Neutrophil (primary cell): ENCODE results near the gene SLC15A2.

Source experiments
- H3K27ac ChIP-seq: fragments of 200-600 bp; sonication (generic); 2 replicates; pipeline ENCODE4 v1.5.1; 2016; ENCODE audit warnings: mild to moderate bottlenecking, moderate library complexity
- H3K27me3 ChIP-seq: fragments of 200-600 bp; sonication (generic); 2 replicates; pipeline ENCODE4 v1.6.0; 2016; ENCODE audit warnings: mild to moderate bottlenecking
- H3K36me3 ChIP-seq: fragments of 200-600 bp; sonication (generic); 2 replicates; pipeline ENCODE4 v1.5.1; 2017
- H3K4me1 ChIP-seq, 2 experiments: fragments of 200-600 bp in 1 of 2; sonication (generic) in 1 of 2; 1 replicate in 1 of 2; 2 replicates in 1 of 2; pipeline versions ENCODE4 v1.5.1 to v1.6.1; 2013 to 2016; ENCODE audit warnings: low read depth in 1 of 2, low read length in 1 of 2, mild to moderate bottlenecking in 1 of 2, moderate library complexity in 1 of 2; ENCODE audit not compliant: control insufficient read depth in 1 of 2, insufficient read depth in 1 of 2
- H3K4me3 ChIP-seq, 2 experiments: fragments of 200-600 bp in 1 of 2; sonication (generic) in 1 of 2; 1 replicate in 1 of 2; 2 replicates in 1 of 2; pipeline ENCODE4 v1.5.1; 2013 to 2016; ENCODE audit warnings: low read depth in 1 of 2, low read length in 1 of 2, mild to moderate bottlenecking in 1 of 2, moderate library complexity in 1 of 2
- H3K9me3 ChIP-seq: fragments of 200-600 bp; sonication (generic); 2 replicates; pipeline ENCODE4 v1.5.1; 2016
- TF ChIP-seq, protein P1 (sequence below): fragments of 200-600 bp; sonication (generic); IDR thresholded peaks from 2 replicates; pipeline ENCODE4 v1.5.1; 2016; ENCODE audit warnings: antibody characterized with exemption

The SLC15A2 gene

DNA sequence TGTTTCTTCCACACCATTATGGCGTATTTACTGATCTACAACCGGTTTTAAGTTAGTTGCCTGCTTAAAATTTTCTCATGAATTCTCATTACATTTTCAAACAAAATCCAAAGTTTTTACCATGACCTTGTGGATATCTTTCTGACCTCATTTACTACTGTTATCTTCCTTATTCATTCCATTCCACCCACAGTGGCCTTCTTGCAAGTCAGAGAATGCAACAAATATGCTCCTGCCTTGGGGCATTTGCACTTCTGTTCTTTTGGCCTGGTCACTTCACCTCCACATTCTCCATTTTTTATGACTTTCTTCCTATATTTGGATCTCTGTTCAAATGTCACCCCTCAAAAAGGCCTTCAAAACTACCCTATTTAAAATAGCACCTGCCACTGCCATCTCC lies 8.8 kb upstream of the SLC15A2 start:
- Histone ChIP-seq H3K4me3 (no peak overlapping the region), H3K4me1 (no peaks in the 10 kb centered on the region), H3K27me3 (no peaks in the 10 kb centered on the region), H3K9me3 (no peaks in the 10 kb centered on the region), H3K27ac (no peak overlapping the region), H3K36me3 (peaks cover 13% of the 10 kb centered on the region)
- TF ChIP-seq, protein P1, sequence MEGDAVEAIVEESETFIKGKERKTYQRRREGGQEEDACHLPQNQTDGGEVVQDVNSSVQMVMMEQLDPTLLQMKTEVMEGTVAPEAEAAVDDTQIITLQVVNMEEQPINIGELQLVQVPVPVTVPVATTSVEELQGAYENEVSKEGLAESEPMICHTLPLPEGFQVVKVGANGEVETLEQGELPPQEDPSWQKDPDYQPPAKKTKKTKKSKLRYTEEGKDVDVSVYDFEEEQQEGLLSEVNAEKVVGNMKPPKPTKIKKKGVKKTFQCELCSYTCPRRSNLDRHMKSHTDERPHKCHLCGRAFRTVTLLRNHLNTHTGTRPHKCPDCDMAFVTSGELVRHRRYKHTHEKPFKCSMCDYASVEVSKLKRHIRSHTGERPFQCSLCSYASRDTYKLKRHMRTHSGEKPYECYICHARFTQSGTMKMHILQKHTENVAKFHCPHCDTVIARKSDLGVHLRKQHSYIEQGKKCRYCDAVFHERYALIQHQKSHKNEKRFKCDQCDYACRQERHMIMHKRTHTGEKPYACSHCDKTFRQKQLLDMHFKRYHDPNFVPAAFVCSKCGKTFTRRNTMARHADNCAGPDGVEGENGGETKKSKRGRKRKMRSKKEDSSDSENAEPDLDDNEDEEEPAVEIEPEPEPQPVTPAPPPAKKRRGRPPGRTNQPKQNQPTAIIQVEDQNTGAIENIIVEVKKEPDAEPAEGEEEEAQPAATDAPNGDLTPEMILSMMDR: no peak

DNA sequence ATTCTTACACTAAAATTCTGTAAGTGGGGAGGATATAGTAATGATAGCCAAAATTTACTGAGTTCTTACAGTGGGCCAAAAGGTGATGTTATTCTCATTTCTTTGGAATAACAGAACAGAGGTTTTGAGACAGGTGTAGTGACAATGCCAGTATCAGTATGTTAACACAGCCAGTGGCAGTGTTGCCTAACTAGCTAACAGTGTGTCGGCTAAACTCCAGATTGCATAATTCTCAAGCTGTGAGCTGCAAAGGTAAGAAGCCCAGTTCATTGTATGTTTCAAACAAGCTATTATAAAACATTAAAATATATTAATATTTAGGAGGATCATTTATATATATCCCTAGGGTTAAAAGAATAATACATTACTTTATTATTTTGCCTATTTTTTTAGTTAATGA lies 920 bp downstream of the SLC15A2 start:
- peaks cover 22% of the 10 kb centered on the region for H3K36me3 ChIP-seq
- H3K27ac ChIP-seq: peak overlapping the region; percentile 56
- H3K9me3 ChIP-seq: no peaks in the 10 kb centered on the region
- H3K27me3 ChIP-seq: no peaks in the 10 kb centered on the region
- TF ChIP-seq, protein P1: no peak
- H3K4me1 ChIP-seq: peaks cover 12 to 13% of the 10 kb centered on the region in 2 experiments
- H3K4me3 ChIP-seq: no peak overlapping the region

DNA sequence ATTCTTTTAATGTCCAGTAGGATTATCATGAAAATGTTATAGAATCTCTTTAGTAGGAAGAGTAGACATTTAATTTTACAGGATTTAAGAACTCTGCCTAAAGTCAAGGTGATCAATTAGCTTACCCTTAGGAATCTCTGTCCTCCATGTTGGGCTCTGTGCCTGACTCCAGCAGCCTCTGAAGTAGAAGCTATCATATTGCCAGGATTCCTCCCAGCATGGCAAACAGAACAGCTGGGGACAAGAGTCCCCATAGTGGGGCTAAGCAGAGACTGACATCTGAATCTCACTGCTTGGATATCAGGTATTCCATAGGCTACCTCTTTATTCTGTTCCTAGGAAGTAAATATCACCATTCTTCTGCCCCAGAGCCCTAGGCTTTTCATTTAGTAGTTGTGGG lies 1.5 kb downstream of the SLC15A2 start:
- Histone ChIP-seq H3K4me1 (peaks cover 12 to 13% of the 10 kb centered on the region in 2 experiments), H3K9me3 (no peaks in the 10 kb centered on the region), H3K27ac (peak overlapping the region; percentile 56), H3K27me3 (no peaks in the 10 kb centered on the region), H3K4me3 (no peak overlapping the region), H3K36me3 (peaks cover 27% of the 10 kb centered on the region)
- TF ChIP-seq, protein P1: no peak

DNA sequence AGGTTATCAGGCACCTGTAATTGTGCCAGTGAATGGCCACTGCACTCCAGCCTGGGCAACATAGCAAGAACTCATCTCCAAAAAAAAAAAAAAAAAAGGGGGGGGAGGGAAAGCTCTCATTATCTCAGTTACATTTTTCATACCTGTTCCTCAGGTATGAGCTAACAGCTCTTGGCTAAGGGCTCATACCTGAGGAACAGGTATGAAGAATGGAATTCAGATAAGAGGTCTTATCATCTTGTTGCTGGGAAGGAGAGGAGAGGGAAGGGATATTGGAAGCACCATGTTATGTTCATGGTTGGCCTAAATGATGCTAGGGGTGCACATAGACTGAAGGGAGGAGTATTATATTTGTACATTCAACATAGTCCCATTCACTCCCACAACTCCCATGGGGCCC lies 2.6 kb downstream of the SLC15A2 start:
- H3K36me3 ChIP-seq: peaks cover 37% of the 10 kb centered on the region
- H3K4me3 ChIP-seq: no peak overlapping the region

DNA sequence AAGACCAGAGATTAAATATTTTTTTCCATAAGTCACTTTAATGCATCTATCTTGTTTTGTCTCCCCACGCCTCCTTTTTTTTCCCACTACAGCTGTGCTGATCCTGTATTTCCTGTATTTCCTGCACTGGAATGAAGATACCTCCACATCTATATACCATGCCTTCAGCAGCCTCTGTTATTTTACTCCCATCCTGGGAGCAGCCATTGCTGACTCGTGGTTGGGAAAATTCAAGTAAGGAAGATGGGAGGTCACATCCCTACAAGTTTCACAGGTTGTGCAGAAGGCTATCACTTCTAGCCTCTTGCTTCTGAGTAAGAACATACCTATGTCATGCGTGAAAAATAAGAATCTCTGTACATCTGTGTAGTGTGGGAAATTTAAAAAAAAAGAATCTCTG lies 3.1 kb downstream of the SLC15A2 start:
- Histone ChIP-seq H3K27me3 (no peaks in the 10 kb centered on the region), H3K36me3 (peaks cover 39% of the 10 kb centered on the region), H3K4me3 (no peak overlapping the region), H3K9me3 (no peaks in the 10 kb centered on the region), H3K4me1 (peaks cover 12 to 13% of the 10 kb centered on the region in 2 experiments), H3K27ac (no peak overlapping the region)
- TF ChIP-seq, protein P1: no peak

More for the DNA sequence above, 2.6 kb downstream of the SLC15A2 start:
- H3K9me3 ChIP-seq: no peaks in the 10 kb centered on the region
- no peak overlapping the region for H3K27ac ChIP-seq
- no peaks in the 10 kb centered on the region for H3K27me3 ChIP-seq
- TF ChIP-seq, protein P1: no peak
- H3K4me1 ChIP-seq: peaks cover 12 to 13% of the 10 kb centered on the region in 2 experiments
